HUES48 (cell line): ENCODE measurements around the gene HNRNPAB.

ENCODE experiments used
- H3K27ac ChIP-seq: one replicate; pipeline ENCODE4 v1.7.0; 2013; ENCODE audit warnings: low read depth, low read length, inconsistent platforms
- H3K27me3 ChIP-seq: 2 replicates; pipeline ENCODE4 v1.6.1; 2013; ENCODE audit warnings: mild to moderate bottlenecking, low read length; ENCODE audit not compliant: control insufficient read depth, insufficient read depth
- H3K36me3 ChIP-seq: 2 replicates; pipeline ENCODE4 v1.6.1; 2013; ENCODE audit warnings: low read length; ENCODE audit not compliant: control insufficient read depth, insufficient read depth
- H3K4me1 ChIP-seq: 2 replicates; pipeline ENCODE4 v1.6.1; 2013; ENCODE audit warnings: mild to moderate bottlenecking, low read length; ENCODE audit not compliant: control insufficient read depth, insufficient read depth
- H3K4me3 ChIP-seq: 2 replicates; pipeline ENCODE4 v1.5.1; 2013; ENCODE audit warnings: mild to moderate bottlenecking, low read depth, low read length
- H3K9ac ChIP-seq: 2 replicates; pipeline ENCODE4 v1.6.1; 2013; ENCODE audit warnings: mild to moderate bottlenecking, low read depth, low read length, moderate library complexity
- H3K9me3 ChIP-seq: 2 replicates; pipeline ENCODE4 v1.6.1; 2013; ENCODE audit warnings: low read length; ENCODE audit not compliant: control insufficient read depth, insufficient read depth

Gene HNRNPAB

DNA sequence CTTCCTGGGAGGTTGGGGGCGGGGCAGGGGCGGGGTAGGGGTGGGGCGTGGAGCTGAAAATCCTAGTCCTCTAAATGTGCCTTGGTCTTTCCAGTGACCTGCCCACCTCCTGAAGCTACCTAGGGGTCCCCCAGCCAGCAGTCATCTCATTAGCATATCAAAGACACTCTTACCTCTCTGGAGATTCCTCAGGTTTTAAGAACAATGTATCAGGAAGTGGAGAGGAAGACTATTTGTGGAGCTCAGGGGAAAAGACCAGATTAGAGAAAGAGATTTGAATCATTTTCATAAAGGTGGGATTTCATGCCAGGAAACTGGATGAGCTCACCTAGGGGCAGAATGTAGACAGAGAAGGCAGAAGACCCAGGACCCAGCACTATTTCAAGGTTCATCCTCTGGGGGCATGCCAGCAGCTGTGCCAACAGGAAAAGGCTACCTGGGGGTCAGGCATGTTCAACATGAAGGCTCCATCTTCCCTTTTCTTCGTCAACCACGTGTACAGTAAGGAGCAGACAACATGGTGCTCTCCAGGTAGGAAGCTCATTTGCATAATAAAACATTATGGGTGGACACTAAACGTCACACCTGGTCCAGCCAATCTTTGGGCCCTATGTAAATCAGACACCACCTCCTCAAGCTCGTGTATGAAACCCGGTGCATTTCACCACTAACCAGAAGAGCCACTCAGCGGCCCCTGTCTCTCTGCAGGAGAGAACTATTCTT lies 24.0 kb upstream of the HNRNPAB start:
- H3K27me3 ChIP-seq, result no peaks in the 10 kb centered on the region
- no peaks in the 10 kb centered on the region for H3K9me3 ChIP-seq
- peaks cover 27% of the 10 kb centered on the region for H3K4me1 ChIP-seq
- peak overlapping the region; percentile 100 for H3K27ac ChIP-seq
- no peaks in the 10 kb centered on the region for H3K36me3 ChIP-seq
- H3K9ac ChIP-seq, result peak overlapping the region; percentile 96
- peak overlapping the region; percentile 52 for H3K4me3 ChIP-seq

DNA sequence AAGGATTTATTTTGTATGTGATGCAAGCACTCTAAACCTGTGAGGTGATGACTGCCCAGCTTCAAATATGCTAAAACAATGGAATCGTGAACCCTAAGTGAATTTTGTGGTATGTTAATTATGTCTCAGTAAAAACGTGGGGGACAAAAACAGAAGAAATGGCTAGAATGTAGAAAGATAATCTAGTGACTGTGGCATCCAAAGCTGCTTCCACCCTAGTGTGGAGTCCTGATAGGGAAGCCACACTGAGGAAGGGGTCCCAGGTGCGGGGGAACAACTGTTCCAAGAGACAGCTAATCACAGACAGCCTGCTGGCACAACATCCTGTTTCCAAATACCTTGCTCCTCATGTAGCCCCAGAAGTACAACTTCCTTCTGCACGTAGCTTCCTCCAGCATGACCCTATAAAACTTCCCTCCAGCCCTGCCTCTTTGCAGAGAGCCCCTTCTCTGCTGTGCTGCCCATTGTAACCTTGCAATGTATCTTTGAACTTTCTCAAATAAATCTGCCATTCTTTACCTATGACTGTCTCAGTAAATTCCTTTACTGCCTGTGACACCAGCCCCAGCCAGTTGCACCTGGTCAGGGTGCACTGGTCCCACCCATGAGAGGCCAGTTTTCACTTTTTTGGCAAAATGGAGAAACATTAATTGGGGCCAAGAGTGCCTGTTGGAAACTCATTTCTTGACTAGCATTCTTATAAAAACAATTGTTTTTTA lies 22.0 kb upstream of the HNRNPAB start:
- H3K4me3 ChIP-seq, result no peak overlapping the region
- H3K27ac ChIP-seq, result peak overlapping the region; percentile 26
- H3K9ac ChIP-seq, result no peak overlapping the region
- peaks cover 27% of the 10 kb centered on the region for H3K4me1 ChIP-seq
- H3K9me3 ChIP-seq, result no peaks in the 10 kb centered on the region
- no peaks in the 10 kb centered on the region for H3K27me3 ChIP-seq
- no peaks in the 10 kb centered on the region for H3K36me3 ChIP-seq

DNA sequence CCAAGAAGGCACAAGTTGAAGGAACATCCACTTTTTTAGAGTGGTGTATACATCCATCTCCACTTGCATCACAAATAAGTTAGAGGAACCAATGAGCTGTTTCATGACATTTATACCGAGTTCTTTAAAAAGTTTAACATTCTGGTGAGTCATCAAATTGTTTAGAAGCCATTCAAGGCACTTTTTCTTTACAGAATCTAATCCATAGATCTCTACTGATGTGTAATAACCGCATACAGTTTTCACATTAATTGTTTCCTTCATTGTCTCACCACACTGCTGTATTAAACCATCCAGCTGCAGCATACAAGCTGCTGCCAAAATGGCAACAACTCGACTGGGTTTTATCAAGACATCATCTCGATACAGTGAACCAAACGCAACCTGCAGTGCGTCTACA lies 17.9 kb upstream of the HNRNPAB start:
- peaks cover 9% of the 10 kb centered on the region for H3K4me1 ChIP-seq
- H3K9me3 ChIP-seq, result no peaks in the 10 kb centered on the region
- no peaks in the 10 kb centered on the region for H3K27me3 ChIP-seq
- H3K27ac ChIP-seq, result no peak overlapping the region
- no peak overlapping the region for H3K4me3 ChIP-seq
- no peak overlapping the region for H3K9ac ChIP-seq
- no peaks in the 10 kb centered on the region for H3K36me3 ChIP-seq

DNA sequence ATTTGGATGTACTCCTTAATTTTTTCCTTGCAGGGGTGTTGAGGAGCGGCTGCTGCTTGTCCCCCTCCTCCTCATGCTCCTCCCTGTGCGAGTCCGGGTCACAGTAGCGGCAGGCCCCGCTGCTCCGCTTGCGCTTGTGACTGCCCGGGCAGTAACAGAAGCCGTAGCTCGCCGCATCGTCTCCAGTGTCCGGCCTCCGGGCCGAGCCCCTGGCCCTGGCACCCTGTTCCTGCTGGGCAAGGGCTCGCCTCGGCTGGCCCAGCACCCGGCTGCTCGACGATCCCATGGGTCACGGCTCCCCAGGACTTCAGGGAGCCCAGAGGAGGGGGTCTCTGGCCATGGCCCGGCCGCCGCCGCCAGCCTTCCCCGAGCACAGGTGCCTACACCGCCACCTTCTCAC lies 17.3 kb upstream of the HNRNPAB start, which contains the start of gene GMCL2:
TSS of gene GMCL2 (minus strand) at position 358 of the 400 bp plus-strand sequence. CDS start at position 286, 72 bp downstream.
- Histone ChIP-seq H3K27ac (no peak within 1 kb of the TSS), H3K9me3 (no peaks in the 10 kb centered on the region), H3K4me3 (no peak within 1 kb of the TSS), H3K4me1 (peaks cover 7% of the 10 kb centered on the region), H3K36me3 (no peaks in the 10 kb centered on the region), H3K27me3 (no peaks in the 10 kb centered on the region), H3K9ac (no peak within 1 kb of the TSS)

DNA sequence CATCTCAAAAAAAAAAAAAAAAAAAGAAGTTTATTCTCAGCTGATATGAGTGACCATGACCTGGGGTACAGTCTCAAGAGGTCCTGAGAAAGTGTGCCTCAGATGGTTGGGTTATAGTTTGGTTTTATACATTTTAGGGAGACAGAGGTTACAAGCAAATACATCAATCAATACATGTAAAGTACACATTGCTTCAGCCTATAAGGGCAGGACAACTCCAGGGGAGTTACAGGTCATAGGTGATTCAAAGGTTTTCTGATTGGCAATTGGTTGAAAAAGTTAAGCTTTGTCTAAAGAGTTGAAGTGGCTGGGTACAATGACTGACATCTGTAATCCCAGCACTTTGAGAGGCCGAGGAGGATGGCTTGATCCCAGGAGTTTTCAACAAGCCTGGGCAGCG lies 14.9 kb upstream of the HNRNPAB start:
- Histone ChIP-seq H3K27ac (no peak overlapping the region), H3K9ac (no peak overlapping the region), H3K36me3 (no peaks in the 10 kb centered on the region), H3K27me3 (no peaks in the 10 kb centered on the region), H3K4me1 (peaks cover 4% of the 10 kb centered on the region), H3K4me3 (no peak overlapping the region), H3K9me3 (peaks cover 2% of the 10 kb centered on the region; the same call in 1 of the 2 replicates)

DNA sequence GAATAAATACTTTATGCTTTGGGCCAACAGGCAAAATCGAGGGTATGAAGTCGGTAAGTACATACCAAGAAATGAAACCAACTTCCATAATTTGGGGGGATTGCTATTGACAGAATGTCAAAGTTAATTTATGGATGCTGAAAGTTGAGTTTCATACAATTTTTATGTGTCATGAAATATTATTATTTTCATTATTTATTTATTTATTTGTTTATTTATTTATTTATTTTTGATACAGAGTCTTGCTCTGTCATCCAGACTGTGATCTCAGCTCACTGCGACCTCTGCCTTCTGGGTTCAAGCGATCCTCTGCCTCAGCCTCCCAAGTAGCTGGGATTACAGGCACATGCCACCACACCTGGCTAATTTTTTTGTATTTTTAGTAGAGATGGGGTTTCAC lies 12.7 kb upstream of the HNRNPAB start:
- H3K27ac ChIP-seq, result no peak overlapping the region

DNA sequence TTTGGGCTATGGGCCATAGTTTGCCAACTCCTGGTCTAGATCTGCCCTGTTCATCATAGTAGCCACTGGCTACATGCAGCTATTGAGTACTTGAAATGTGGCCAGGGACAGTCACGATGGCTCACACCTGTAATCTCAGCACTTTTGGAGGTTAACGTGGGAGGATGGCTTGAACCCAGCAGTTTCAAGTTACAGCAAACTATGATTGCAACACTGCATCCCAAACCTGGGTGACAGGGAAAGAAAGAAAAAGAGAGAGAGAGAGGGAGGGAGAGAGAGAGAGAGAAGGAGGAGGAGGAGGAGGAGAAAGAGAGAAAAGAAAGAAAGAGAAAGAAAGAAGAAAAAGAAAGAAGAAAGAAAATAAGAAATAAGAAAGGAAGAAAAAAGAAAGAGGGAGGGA lies 12.1 kb upstream of the HNRNPAB start:
- Histone ChIP-seq H3K27me3 (no peaks in the 10 kb centered on the region), H3K9me3 (peaks cover 2% of the 10 kb centered on the region; the same call in 1 of the 2 replicates), H3K9ac (no peak overlapping the region), H3K4me3 (no peak overlapping the region), H3K36me3 (no peaks in the 10 kb centered on the region), H3K4me1 (peaks cover 5% of the 10 kb centered on the region), H3K27ac (no peak overlapping the region)

More for the DNA sequence above, 12.7 kb upstream of the HNRNPAB start:
- H3K36me3 ChIP-seq, result no peaks in the 10 kb centered on the region
- H3K9ac ChIP-seq, result no peak overlapping the region
- no peak overlapping the region for H3K4me3 ChIP-seq
- no peaks in the 10 kb centered on the region for H3K27me3 ChIP-seq
- H3K9me3 ChIP-seq, result peaks cover 2% of the 10 kb centered on the region; the same call in 1 of the 2 replicates
- peaks cover 5% of the 10 kb centered on the region for H3K4me1 ChIP-seq

DNA sequence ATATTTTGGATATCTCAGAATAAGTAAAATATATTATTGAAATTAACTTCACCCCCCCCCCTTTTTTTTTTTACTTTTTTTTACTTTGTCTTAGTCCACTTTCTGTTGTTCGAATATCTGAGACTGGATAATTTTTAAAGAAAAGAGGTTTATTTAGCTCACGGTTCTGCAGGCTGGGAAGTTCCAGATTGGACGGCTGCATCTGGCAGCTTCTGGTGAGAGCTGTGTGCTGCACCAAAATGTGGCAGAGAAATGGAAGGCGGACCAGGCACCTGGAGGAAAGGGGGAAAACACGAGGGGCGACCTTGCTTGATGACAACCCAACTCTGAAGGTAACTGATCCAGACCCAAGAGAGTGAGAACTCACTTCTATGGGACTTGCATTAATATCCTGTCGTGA lies 11.5 kb upstream of the HNRNPAB start:
- H3K27me3 ChIP-seq, result no peaks in the 10 kb centered on the region
- H3K27ac ChIP-seq, result no peak overlapping the region
- no peaks in the 10 kb centered on the region for H3K36me3 ChIP-seq
- H3K4me1 ChIP-seq, result peaks cover 5% of the 10 kb centered on the region
- peaks cover 2% of the 10 kb centered on the region; the same call in 1 of the 2 replicates for H3K9me3 ChIP-seq
- no peak overlapping the region for H3K4me3 ChIP-seq
- H3K9ac ChIP-seq, result no peak overlapping the region

DNA sequence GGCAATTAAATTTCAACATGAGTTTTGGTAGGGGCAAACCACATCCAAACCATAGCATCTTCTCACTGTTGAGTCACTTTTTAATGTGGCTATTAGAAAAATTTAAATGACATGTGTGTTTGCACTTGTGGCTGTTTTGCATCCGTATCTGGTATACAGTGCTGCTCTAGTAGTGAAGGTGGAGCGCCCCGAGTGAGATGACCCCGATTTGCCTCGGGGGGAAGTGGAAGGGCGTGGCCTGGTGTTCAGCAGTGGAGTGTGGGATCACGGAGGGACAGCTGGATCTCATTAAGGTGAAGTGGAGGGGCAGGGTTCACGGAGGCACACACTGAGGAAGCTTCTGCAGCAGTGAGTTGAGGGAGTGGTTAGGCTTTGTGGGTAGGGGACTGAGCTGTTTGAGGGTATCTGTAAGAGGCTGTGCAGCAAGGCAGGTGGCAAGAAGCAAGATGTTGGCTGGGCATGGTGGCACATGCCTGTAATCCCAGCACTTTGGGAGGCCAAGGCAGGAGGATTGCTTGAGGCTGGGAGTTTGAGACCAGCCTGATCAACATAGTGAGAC lies 11.0 kb upstream of the HNRNPAB start:
- Histone ChIP-seq H3K9ac (no peak overlapping the region), H3K4me3 (no peak overlapping the region), H3K27me3 (no peaks in the 10 kb centered on the region), H3K9me3 (peaks cover 2% of the 10 kb centered on the region; the same call in 1 of the 2 replicates), H3K36me3 (no peaks in the 10 kb centered on the region), H3K4me1 (peaks cover 5% of the 10 kb centered on the region), H3K27ac (no peak overlapping the region)

DNA sequence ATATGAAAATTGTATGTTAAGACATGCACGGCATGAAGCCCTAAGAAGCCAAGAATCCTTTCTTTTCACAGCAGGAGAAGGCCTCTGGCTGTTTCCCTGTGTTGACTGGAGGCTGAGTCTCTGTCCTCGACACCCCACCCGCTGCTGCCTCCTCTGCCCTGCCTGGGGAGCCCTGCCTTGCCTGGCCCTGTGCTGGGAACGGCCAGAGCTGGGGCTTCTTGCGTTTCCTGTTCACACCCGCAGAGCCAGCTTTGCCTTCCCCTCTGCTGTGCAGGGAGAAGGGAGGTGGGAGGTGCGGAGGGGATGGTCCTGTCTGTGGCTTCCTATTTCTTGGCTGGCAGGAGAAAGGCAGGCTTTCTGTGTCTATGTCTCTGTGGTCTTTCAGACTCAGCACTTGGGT lies 10.3 kb upstream of the HNRNPAB start:
- Histone ChIP-seq H3K4me3 (no peak overlapping the region), H3K4me1 (peaks cover 5% of the 10 kb centered on the region), H3K27me3 (no peaks in the 10 kb centered on the region), H3K36me3 (no peaks in the 10 kb centered on the region), H3K9me3 (peaks cover 2% of the 10 kb centered on the region; the same call in 1 of the 2 replicates), H3K9ac (no peak overlapping the region), H3K27ac (no peak overlapping the region)
